Measurements from ENCODE around the gene STXBP6. TPM values are rescaled to one million over a fixed set of nuclear protein-coding genes. Genes with fewer than 3 reads are reported as not detected.

Gene STXBP6
- total RNA-seq, 2 experiments from 2014 or later: not detected

DNA sequence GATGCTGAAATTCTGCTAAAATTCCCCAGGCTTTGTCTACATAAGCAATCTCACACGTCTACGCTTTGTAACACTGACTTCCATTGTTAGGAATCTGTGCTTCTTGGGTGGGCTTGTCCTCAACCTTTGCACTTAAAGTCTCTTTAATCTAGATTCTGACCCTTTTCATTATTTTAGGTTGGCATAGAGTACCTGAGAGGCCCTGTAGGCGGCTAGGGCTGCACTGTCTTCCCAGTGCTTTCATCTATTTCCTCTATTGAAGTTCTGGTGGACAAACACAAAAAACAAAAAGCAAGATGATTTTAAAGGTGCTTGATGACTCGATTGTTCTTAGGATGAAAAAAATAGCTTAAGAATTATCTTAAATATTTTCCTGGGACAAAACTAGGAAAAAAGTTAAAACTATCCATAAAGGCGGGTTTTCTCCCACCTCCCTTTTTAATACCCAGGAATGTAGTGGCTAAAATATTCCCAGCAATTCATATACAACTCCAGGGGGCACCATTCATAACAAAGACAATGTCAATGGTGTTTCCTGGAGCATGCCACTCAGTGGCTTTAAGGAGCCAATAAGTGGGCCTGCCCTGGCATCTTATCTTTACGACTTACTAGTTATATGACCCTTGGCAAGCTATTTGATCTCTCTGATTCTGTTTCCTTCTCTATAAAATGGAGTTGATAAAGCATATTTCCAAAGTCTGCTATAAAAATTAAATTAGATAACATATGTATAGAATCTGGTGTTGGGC lies 197.5 kb downstream of the STXBP6 start:
- ATAC-seq (ENCODE audit: poor library complexity): no peak
- H3K4me3 ChIP-seq (ENCODE audit: low read length): no peak overlapping the region
- TF ChIP-seq, protein P1, sequence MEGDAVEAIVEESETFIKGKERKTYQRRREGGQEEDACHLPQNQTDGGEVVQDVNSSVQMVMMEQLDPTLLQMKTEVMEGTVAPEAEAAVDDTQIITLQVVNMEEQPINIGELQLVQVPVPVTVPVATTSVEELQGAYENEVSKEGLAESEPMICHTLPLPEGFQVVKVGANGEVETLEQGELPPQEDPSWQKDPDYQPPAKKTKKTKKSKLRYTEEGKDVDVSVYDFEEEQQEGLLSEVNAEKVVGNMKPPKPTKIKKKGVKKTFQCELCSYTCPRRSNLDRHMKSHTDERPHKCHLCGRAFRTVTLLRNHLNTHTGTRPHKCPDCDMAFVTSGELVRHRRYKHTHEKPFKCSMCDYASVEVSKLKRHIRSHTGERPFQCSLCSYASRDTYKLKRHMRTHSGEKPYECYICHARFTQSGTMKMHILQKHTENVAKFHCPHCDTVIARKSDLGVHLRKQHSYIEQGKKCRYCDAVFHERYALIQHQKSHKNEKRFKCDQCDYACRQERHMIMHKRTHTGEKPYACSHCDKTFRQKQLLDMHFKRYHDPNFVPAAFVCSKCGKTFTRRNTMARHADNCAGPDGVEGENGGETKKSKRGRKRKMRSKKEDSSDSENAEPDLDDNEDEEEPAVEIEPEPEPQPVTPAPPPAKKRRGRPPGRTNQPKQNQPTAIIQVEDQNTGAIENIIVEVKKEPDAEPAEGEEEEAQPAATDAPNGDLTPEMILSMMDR (IDR thresholded peaks at IDR 0.05): no peak
- peaks cover 31% of the 10 kb centered on the region for H3K27me3 Mint-ChIP-seq
- H3K4me1 ChIP-seq (ENCODE audit: insufficient read depth, low read length): no peaks in the 10 kb centered on the region
- no peaks in the 10 kb centered on the region for H3K36me3 Mint-ChIP-seq (ENCODE audit: low read depth)
- no peaks in the 10 kb centered on the region for H3K4me1 Mint-ChIP-seq (ENCODE audit: low read depth)
- H3K9me3 ChIP-seq (ENCODE audit: control insufficient read depth in 1 of 2, insufficient read depth in 1 of 2, low read length in 2 of 2): no peaks in the 10 kb centered on the region
- intact Hi-C loops (cut with DNase I, micrococcal nuclease): no loop called here
- H3K27me3 ChIP-seq (ENCODE audit: control insufficient read depth in 1 of 2, insufficient read depth in 2 of 2, low read length in 2 of 2): peaks cover 0 to 7% of the 10 kb centered on the region in 2 experiments
- no peak for DNase-seq
- H3K27ac ChIP-seq (ENCODE audit: low read depth in 1 of 2, low read length in 2 of 2): no peak overlapping the region
- ChIA-PET POLR2A (no interaction called here), CTCF (no interaction called here)
- no peaks in the 10 kb centered on the region for H3K9me3 Mint-ChIP-seq
- no peak overlapping the region for H3K4me3 Mint-ChIP-seq
- H3K36me3 ChIP-seq (ENCODE audit: insufficient read depth, low read length): no peaks in the 10 kb centered on the region
- no peak overlapping the region for H3K27ac Mint-ChIP-seq

DNA sequence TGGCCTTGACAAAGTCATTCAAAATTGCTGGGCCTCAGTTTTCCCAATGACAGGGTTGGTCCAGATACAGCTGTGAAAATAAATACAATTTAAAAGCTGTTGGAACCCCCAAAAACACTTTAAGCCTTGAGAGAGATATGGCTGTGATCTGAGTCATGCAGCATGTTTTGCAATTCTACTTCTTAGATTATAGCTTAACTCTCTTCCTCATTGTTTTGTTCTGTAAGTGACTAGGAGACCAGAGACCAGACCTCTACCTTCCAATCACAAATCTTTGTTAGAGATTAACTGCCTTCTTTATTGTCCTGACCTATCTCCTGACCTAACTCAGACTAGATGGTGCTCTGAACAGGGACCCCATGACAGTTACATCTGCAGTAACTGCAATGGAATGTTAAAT lies 198.1 kb downstream of the STXBP6 start:
- Histone ChIP-seq H3K9me3 (ENCODE audit: control insufficient read depth in 1 of 2, insufficient read depth in 1 of 2, low read length in 2 of 2) (no peaks in the 10 kb centered on the region), H3K4me1 (ENCODE audit: insufficient read depth, low read length) (no peaks in the 10 kb centered on the region), H3K4me3 (ENCODE audit: low read length) (no peak overlapping the region), H3K27me3 (ENCODE audit: control insufficient read depth in 1 of 2, insufficient read depth in 2 of 2, low read length in 2 of 2) (peaks cover 0 to 7% of the 10 kb centered on the region in 2 experiments), H3K36me3 (ENCODE audit: insufficient read depth, low read length) (no peaks in the 10 kb centered on the region), H3K27ac (ENCODE audit: low read depth in 1 of 2, low read length in 2 of 2) (no peak overlapping the region)
- peaks cover 26% of the 10 kb centered on the region for H3K27me3 Mint-ChIP-seq
- intact Hi-C loops (cut with DNase I, micrococcal nuclease): no loop called here
- ChIA-PET CTCF (no interaction called here), POLR2A (no interaction called here)
- no peak overlapping the region for H3K4me3 Mint-ChIP-seq
- H3K4me1 Mint-ChIP-seq (ENCODE audit: low read depth): no peaks in the 10 kb centered on the region
- H3K27ac Mint-ChIP-seq: no peak overlapping the region
- TF ChIP-seq, protein P1 (IDR thresholded peaks at IDR 0.05): no peak
- H3K9me3 Mint-ChIP-seq: no peaks in the 10 kb centered on the region
- H3K36me3 Mint-ChIP-seq (ENCODE audit: low read depth): no peaks in the 10 kb centered on the region
- ATAC-seq (ENCODE audit: poor library complexity) (no peak), DNase-seq (no peak)

DNA sequence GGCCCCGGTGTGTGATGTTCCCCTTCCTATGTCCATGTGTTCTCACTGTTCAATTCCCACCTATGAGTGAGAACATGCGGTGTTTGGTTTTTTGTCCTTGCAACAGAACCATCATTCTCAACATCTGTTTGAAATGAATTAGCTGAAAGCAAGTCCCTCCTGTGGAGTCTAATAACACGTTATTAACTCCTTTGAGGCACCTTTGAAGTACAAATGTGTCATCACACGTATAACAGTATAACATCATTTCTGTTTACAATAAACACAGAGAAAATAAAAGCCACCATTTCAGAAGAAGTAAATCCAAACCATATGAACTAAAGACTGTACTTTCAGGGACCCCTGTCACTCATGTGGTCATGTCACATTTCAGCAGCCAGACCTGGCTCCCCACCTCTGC lies 198.5 kb downstream of the STXBP6 start:
- no peaks in the 10 kb centered on the region for H3K4me1 Mint-ChIP-seq (ENCODE audit: low read depth)
- intact Hi-C loops (cut with DNase I, micrococcal nuclease): no loop called here
- ATAC-seq (ENCODE audit: poor library complexity): no peak
- no peaks in the 10 kb centered on the region for H3K36me3 Mint-ChIP-seq (ENCODE audit: low read depth)
- Histone ChIP-seq H3K4me1 (ENCODE audit: insufficient read depth, low read length) (no peaks in the 10 kb centered on the region), H3K36me3 (ENCODE audit: insufficient read depth, low read length) (no peaks in the 10 kb centered on the region), H3K27me3 (ENCODE audit: control insufficient read depth in 1 of 2, insufficient read depth in 2 of 2, low read length in 2 of 2) (peaks cover 0 to 7% of the 10 kb centered on the region in 2 experiments), H3K27ac (ENCODE audit: low read depth in 1 of 2, low read length in 2 of 2) (no peak overlapping the region), H3K4me3 (ENCODE audit: low read length) (no peak overlapping the region), H3K9me3 (ENCODE audit: control insufficient read depth in 1 of 2, insufficient read depth in 1 of 2, low read length in 2 of 2) (no peaks in the 10 kb centered on the region)
- CTCF ChIA-PET: no interaction called here
- no peak for DNase-seq
- no peaks in the 10 kb centered on the region for H3K9me3 Mint-ChIP-seq
- peaks cover 22% of the 10 kb centered on the region for H3K27me3 Mint-ChIP-seq
- no peak overlapping the region for H3K27ac Mint-ChIP-seq
- POLR2A ChIA-PET: no interaction called here
- TF ChIP-seq, protein P1 (IDR thresholded peaks at IDR 0.05): no peak
- no peak overlapping the region for H3K4me3 Mint-ChIP-seq

Measured in CD4-positive, alpha-beta T cell (primary cell).